HG03521 (cell line): ENCODE results near the gene PRPS1L1.

ENCODE experiments used
- ATAC-seq: cut with Tn5 transposase; IDR thresholded peaks from one replicate; pipeline ENCODE4 v1.9.1; 2021; ENCODE audit warnings: mild to moderate bottlenecking, moderate library complexity; ENCODE audit not compliant: unreplicated experiment

PRPS1L1 gene

GRCh38 chr7:18027628-18028027 is at the start of gene PRPS1L1:
TSS of gene PRPS1L1 (minus strand) at chr7:18027846.
- ATAC-seq = no peak

- no peak for ATAC-seq
Measured at GRCh38 chr7:18076461-18076860, 48.8 kb upstream of the PRPS1L1 start.

- ATAC-seq = no peak
Measured at GRCh38 chr7:18068745-18069144, 41.1 kb upstream of the PRPS1L1 start.

GRCh38 chr7:18064242-18064838 is 36.7 kb upstream of the PRPS1L1 start:
- peak; percentile 54 for ATAC-seq

- ATAC-seq = no peak
Measured at GRCh38 chr7:18063149-18063901, 35.7 kb upstream of the PRPS1L1 start.

- no peak for ATAC-seq
Measured at GRCh38 chr7:18059171-18059570, 31.5 kb upstream of the PRPS1L1 start.

GRCh38 chr7:18053941-18054340 is 26.3 kb upstream of the PRPS1L1 start:
- ATAC-seq = no peak

GRCh38 chr7:18053177-18053928 is 25.7 kb upstream of the PRPS1L1 start:
- no peak for ATAC-seq

- no peak for ATAC-seq
Measured at GRCh38 chr7:18049262-18049661, 21.6 kb upstream of the PRPS1L1 start.

GRCh38 chr7:18046601-18047000 is 19.0 kb upstream of the PRPS1L1 start:
- ATAC-seq = no peak

GRCh38 chr7:18045171-18045570 is 17.5 kb upstream of the PRPS1L1 start:
- ATAC-seq = no peak

GRCh38 chr7:18041191-18041590 is 13.5 kb upstream of the PRPS1L1 start:
- no peak for ATAC-seq

GRCh38 chr7:18040196-18040595 is 12.6 kb upstream of the PRPS1L1 start:
- no peak for ATAC-seq

GRCh38 chr7:18038382-18038781 is 10.7 kb upstream of the PRPS1L1 start:
- ATAC-seq = no peak

GRCh38 chr7:18037609-18038008 is 10.0 kb upstream of the PRPS1L1 start:
- no peak for ATAC-seq

- ATAC-seq = no peak
Measured at GRCh38 chr7:18036783-18037182, 9.1 kb upstream of the PRPS1L1 start.

GRCh38 chr7:18030758-18031157 is 3.1 kb upstream of the PRPS1L1 start:
- no peak for ATAC-seq

- ATAC-seq = no peak
Measured at GRCh38 chr7:18020138-18020715, 7.4 kb downstream of the PRPS1L1 start.

- ATAC-seq = no peak
Measured at GRCh38 chr7:18019555-18019954, 8.1 kb downstream of the PRPS1L1 start.

GRCh38 chr7:18018296-18019215 is 9.1 kb downstream of the PRPS1L1 start:
- ATAC-seq = no peak
